Lower lobe of right lung (tissue), 2 donors: ENCODE data around the gene CEMIP2. TPM values are rescaled to one million over a fixed set of nuclear protein-coding genes. Genes with fewer than 3 reads are reported as not detected.

Experiments used
- ATAC-seq, 2 donors: fragments of 200-7000 bp; cut with Tn5 transposase; one replicate each; pipeline ENCODE4 v1.9.1; 2020 to 2022; ENCODE audit warnings: mild to moderate bottlenecking in 2 of 2, moderate library complexity in 2 of 2
- DNase-seq: peaks from one replicate; pipeline ENCODE4 v3.0.0-alpha.2; 2020
- H3K27ac ChIP-seq: fragments of 200-600 bp; one replicate; pipeline ENCODE4 v1.8.0; 2022
- H3K27me3 ChIP-seq: fragments of 200-600 bp; one replicate; pipeline ENCODE4 v1.8.0; 2022; ENCODE audit warnings: low read depth
- H3K36me3 ChIP-seq: fragments of 200-600 bp; one replicate; pipeline ENCODE4 v1.8.0; 2022; ENCODE audit warnings: mild to moderate bottlenecking
- H3K4me1 ChIP-seq: fragments of 200-600 bp; one replicate; pipeline ENCODE4 v1.8.0; 2022
- H3K4me3 ChIP-seq: fragments of 200-600 bp; one replicate; pipeline ENCODE4 v1.8.0; 2022; ENCODE audit warnings: mild to moderate bottlenecking
- H3K9me3 ChIP-seq: fragments of 200-600 bp; one replicate; pipeline ENCODE4 v1.8.0; 2022
- intact Hi-C: fragments of 100-400 bp; cut with DNase I; formaldehyde crosslinking; loops from one replicate; pipeline ENCODE4 v1.11.0; 2022
- total RNA-seq: library from RNA; stranded (reverse); fragmentation: NEBNext Ultra II Directional; extraction: Animal tissue kit (Norgen Biotek cat#: 25700); gene quantifications from one replicate; pipeline ENCODE4 v1.2.1, GENCODE V29; 2021
- TF ChIP-seq, protein P1 (sequence below): fragments of 200-600 bp; IDR thresholded peaks from one replicate; pipeline ENCODE4 v1.8.0; 2022; ENCODE audit warnings: antibody characterized with exemption, mild to moderate bottlenecking
- donor health status: DM: no; HTN: yes; CAD: no; lungs with severe emphysema.

Gene CEMIP2
- total RNA-seq, 1 donor from 2014 or later = 152 TPM

DNA sequence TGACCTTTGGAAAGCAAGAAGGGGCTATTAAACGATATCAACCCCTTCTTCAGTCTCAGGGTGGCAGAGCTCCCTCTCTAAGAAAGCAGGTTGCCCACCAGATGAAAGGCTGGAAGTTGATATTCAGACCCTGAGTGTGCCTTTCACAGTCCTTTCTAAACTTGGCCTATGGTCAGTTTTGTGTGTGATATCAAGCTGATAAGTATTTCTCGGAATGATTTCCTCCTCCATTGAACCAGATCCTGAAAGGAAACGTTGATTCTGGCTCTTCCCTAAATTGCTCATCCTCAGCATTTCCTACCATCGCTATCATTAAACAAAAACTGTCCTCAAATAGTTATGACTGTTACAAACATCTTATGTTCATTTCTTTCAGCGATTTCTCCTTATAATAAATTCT is 130.4 kb downstream of the CEMIP2 start:
- Histone ChIP-seq H3K27me3 (no peaks in the 10 kb centered on the region), H3K36me3 (no peaks in the 10 kb centered on the region), H3K27ac (peak overlapping the region; percentile 68), H3K4me3 (no peak overlapping the region), H3K4me1 (peaks cover 20% of the 10 kb centered on the region), H3K9me3 (no peaks in the 10 kb centered on the region)
- intact Hi-C loops = no loop called here
- TF ChIP-seq, protein P1, sequence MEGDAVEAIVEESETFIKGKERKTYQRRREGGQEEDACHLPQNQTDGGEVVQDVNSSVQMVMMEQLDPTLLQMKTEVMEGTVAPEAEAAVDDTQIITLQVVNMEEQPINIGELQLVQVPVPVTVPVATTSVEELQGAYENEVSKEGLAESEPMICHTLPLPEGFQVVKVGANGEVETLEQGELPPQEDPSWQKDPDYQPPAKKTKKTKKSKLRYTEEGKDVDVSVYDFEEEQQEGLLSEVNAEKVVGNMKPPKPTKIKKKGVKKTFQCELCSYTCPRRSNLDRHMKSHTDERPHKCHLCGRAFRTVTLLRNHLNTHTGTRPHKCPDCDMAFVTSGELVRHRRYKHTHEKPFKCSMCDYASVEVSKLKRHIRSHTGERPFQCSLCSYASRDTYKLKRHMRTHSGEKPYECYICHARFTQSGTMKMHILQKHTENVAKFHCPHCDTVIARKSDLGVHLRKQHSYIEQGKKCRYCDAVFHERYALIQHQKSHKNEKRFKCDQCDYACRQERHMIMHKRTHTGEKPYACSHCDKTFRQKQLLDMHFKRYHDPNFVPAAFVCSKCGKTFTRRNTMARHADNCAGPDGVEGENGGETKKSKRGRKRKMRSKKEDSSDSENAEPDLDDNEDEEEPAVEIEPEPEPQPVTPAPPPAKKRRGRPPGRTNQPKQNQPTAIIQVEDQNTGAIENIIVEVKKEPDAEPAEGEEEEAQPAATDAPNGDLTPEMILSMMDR = no peak
- ATAC-seq (peak in 1 of 2 donors; percentile 34), DNase-seq (no peak)

DNA sequence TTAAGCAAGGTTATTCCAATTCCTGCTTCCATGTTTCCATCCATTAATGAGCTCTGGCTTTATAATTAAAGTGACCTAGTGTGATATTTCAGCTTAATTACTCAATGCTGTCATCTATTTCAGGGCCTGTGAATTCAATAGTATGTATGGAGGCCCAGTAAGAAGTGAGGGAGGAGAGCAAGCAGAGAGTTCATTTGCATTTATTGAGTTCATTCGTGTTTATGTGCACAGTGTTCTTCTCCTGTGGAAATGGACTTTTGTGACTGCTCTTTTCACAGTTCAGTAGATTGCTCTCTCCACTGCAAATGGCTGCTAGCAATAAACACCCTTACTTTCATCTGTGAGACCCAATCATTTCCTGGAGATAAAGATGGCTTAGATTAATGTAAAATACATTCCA is 130.9 kb downstream of the CEMIP2 start:
- ATAC-seq (no peak), DNase-seq (no peak)
- H3K4me1 ChIP-seq = peaks cover 20% of the 10 kb centered on the region
- no peaks in the 10 kb centered on the region for H3K27me3 ChIP-seq
- no peak overlapping the region for H3K4me3 ChIP-seq
- intact Hi-C loops = no loop called here
- TF ChIP-seq, protein P1 = no peak
- no peaks in the 10 kb centered on the region for H3K36me3 ChIP-seq
- no peaks in the 10 kb centered on the region for H3K9me3 ChIP-seq
- H3K27ac ChIP-seq = peak overlapping the region; percentile 68

DNA sequence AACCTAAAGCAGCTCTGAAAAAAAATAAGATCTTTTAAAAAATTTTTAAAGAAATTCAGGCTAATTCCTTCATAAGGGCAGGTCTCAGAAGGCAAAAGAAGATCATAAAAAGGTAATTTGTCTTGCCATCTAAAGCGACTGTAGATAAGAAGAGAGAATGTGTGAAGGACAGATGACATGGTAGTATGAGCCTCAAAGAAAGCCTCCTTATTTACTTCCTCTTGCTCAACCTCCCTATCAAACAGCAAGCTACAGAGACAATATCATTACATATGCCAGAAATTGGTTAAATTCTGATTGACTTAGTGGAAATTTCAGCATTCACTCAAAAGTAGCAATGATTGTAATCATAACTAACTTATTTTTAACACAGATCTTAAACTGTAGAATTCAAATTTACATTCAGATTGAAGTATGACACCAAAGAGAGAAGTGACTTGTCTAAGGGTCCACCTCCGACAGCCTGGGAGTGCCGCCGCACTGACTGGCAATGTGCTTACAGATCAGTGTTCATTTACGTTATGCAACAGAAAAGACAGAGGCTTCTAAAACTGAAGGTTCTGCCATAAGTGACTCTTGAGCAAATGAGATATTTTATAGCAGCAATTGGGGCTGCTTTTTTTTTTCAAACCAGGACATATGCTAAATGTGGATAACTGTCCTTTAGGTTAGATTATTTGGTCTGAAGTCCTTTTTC is 132.0 kb downstream of the CEMIP2 start:
- H3K27ac ChIP-seq = no peak overlapping the region
- intact Hi-C loops = no loop called here
- no peaks in the 10 kb centered on the region for H3K9me3 ChIP-seq
- H3K4me1 ChIP-seq = peaks cover 22% of the 10 kb centered on the region
- ATAC-seq (no peak), DNase-seq (no peak)
- H3K4me3 ChIP-seq = no peak overlapping the region
- H3K27me3 ChIP-seq = no peaks in the 10 kb centered on the region
- no peaks in the 10 kb centered on the region for H3K36me3 ChIP-seq
- TF ChIP-seq, protein P1 = no peak

DNA sequence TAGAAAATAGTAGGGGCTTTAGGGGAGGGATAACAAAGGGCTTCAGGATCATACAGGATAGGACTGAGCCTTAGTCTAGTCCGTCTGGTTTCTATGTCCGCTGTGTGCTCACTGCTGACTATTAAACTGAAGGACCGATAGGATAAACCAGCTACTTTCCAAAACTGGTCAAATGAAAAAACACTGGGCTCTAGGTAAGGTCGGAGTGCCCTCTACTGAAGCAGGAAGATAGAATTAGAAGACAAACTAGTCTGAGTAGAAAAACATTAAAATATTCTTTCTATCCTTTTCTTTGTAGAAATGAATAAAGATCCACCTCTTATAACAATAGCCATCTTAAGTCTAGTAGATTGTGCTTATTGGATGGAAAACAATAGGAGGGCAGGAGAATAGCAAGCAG is 133.6 kb downstream of the CEMIP2 start:
- ATAC-seq = no peak
- TF ChIP-seq, protein P1 = no peak
- Histone ChIP-seq H3K9me3 (no peaks in the 10 kb centered on the region), H3K36me3 (no peaks in the 10 kb centered on the region), H3K27me3 (no peaks in the 10 kb centered on the region), H3K27ac (no peak overlapping the region), H3K4me3 (no peak overlapping the region), H3K4me1 (peaks cover 38% of the 10 kb centered on the region)
- intact Hi-C loops = no loop called here
- DNase-seq = no peak

Other genes starting within 250 kb of the CEMIP2 start
- gene ABHD17B, start 142.7 kb upstream of the CEMIP2 start, total RNA-seq = 12.8 TPM
- 11.1 TPM for gene C9orf85, start 143.1 kb upstream of the CEMIP2 start, total RNA-seq